Glutamatergic neuron (in vitro differentiated cells): ENCODE data around the gene GREB1. TPM values are rescaled to one million over a fixed set of nuclear protein-coding genes. Genes with fewer than 3 reads are reported as not detected.
A peak's percentile ranks its signal among the peaks of the same experiment; 100 is the strongest.

Experiments used
- DNase-seq: peaks from one replicate; pipeline ENCODE4 v3.0.0; 2022
- H3K27ac Mint-ChIP-seq: one replicate; pipeline ENCODE4 v1.8.0; 2020; ENCODE audit warnings: mild to moderate bottlenecking, mixed read lengths, inconsistent platforms; ENCODE audit not compliant: unreplicated experiment
- H3K27me3 Mint-ChIP-seq: one replicate; pipeline ENCODE4 v1.8.0; 2020; ENCODE audit warnings: mild to moderate bottlenecking, moderate library complexity, mixed read lengths, inconsistent platforms; ENCODE audit not compliant: unreplicated experiment
- H3K36me3 Mint-ChIP-seq: one replicate; pipeline ENCODE4 v1.8.0; 2020; ENCODE audit warnings: mild to moderate bottlenecking, mixed read lengths, inconsistent platforms; ENCODE audit not compliant: unreplicated experiment
- H3K4me1 Mint-ChIP-seq: one replicate; pipeline ENCODE4 v1.8.0; 2020; ENCODE audit warnings: mild to moderate bottlenecking, low read depth, mixed read lengths, inconsistent platforms; ENCODE audit not compliant: unreplicated experiment
- H3K4me3 Mint-ChIP-seq: one replicate; pipeline ENCODE4 v1.8.0; 2020; ENCODE audit warnings: mild to moderate bottlenecking, mixed read lengths, inconsistent platforms; ENCODE audit not compliant: unreplicated experiment
- H3K9me3 Mint-ChIP-seq: one replicate; pipeline ENCODE4 v1.8.0; 2020; ENCODE audit warnings: mild to moderate bottlenecking, moderate library complexity, mixed read lengths, inconsistent platforms; ENCODE audit not compliant: unreplicated experiment
- CTCF ChIP-seq: fragments of 200-600 bp; sonication (generic); IDR thresholded peaks from one replicate; pipeline ENCODE4 v1.5.0; 2021; ENCODE audit not compliant: partially characterized antibody, unreplicated experiment
- total RNA-seq: library from RNA; stranded (reverse); fragmentation: NEBNext Ultra II Directional; extraction: Animal tissue kit (Norgen Biotek cat#: 25700); gene quantifications from one replicate; pipeline ENCODE4 v1.2.1, GENCODE V29; 2021; ENCODE audit not compliant: unreplicated experiment

GREB1 gene
- total RNA-seq, 1 donor from 2014 or later, result 134 TPM

DNA sequence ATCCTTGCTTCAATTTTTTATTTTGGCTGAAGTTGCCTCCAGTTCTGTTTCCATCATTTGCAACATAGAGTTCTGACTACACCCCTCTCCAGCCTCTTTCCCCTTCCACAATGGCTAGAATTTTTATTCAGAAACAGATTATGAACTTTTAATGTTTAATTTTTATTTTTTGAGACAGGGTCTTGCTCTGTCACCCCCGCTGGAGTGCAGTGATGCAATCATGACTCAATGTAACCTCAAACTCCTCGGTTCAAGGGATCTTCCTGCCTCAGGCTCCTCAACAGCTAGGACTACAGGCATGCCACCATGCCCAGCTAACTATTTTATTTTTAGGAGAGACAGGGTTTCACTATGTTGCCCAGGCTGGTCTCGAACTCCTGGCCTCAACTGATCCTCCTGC lies 133.3 kb downstream of the GREB1 start:
- Mint-ChIP-seq H3K27me3 (peaks cover 8% of the 10 kb centered on the region), H3K27ac (no peak overlapping the region), H3K4me3 (no peak overlapping the region), H3K36me3 (peaks cover 20% of the 10 kb centered on the region), H3K4me1 (no peaks in the 10 kb centered on the region), H3K9me3 (peaks cover 6% of the 10 kb centered on the region)
- no peak for DNase-seq
- no peak for TF ChIP-seq CTCF

GRCh38 chr2:11667866-11668637 lies 134.2 kb downstream of the GREB1 start:
- peaks cover 4% of the 10 kb centered on the region for H3K9me3 Mint-ChIP-seq
- H3K27ac Mint-ChIP-seq, result no peak overlapping the region
- DNase-seq, result no peak
- peaks cover 14% of the 10 kb centered on the region for H3K36me3 Mint-ChIP-seq
- TF ChIP-seq CTCF, result no peak
- H3K4me1 Mint-ChIP-seq, result no peaks in the 10 kb centered on the region
- H3K27me3 Mint-ChIP-seq, result peaks cover 8% of the 10 kb centered on the region
- H3K4me3 Mint-ChIP-seq, result no peak overlapping the region

- no peak for TF ChIP-seq CTCF
- Mint-ChIP-seq H3K27ac (no peak within 1 kb of the TSS), H3K4me1 (no peaks in the 10 kb centered on the region), H3K9me3 (no peaks in the 10 kb centered on the region), H3K36me3 (peaks cover 9% of the 10 kb centered on the region), H3K27me3 (peaks cover 8% of the 10 kb centered on the region), H3K4me3 (peak within 1 kb of the TSS; percentile 16)
- DNase-seq, result peak; percentile 48
These were observed 135.8 kb downstream of the GREB1 start, which contains the start of gene NTSR2 for GRCh38 chr2:11669454-11670291. Gene NTSR2, minus strand, starts transcription at chr2:11670195. Its CDS starts 66 bp downstream, at chr2:11670129.

GRCh38 chr2:11672407-11672806 lies 138.6 kb downstream of the GREB1 start:
- Mint-ChIP-seq H3K27ac (no peak overlapping the region), H3K4me1 (peaks cover 7% of the 10 kb centered on the region), H3K27me3 (peaks cover 6% of the 10 kb centered on the region), H3K36me3 (peaks cover 9% of the 10 kb centered on the region), H3K4me3 (no peak overlapping the region), H3K9me3 (no peaks in the 10 kb centered on the region)
- no peak for DNase-seq
- no peak for TF ChIP-seq CTCF
